Endometrial microvascular endothelial cells (primary cell): ENCODE data around the gene SMYD3. TPM values are rescaled to one million over a fixed set of nuclear protein-coding genes. Genes with fewer than 3 reads are reported as not detected.

ENCODE experiments used
- in situ Hi-C: cut with HindIII; loops from 2 replicates; pipeline ENCODE4 v1.10.0; 2017; ENCODE audit warnings: low sequenced_read_pairs, low pct_unique_long_range_greater_than_20kb; ENCODE audit errors: inconsistent ontology term
- total RNA-seq: library from RNA; depleted of rRNA; stranded (reverse); fragments of >200 nt; gene quantifications from one replicate; pipeline ENCODE4 v1.2.3, GENCODE V29; 2015; ENCODE audit errors: inconsistent ontology term

The SMYD3 gene
- total RNA-seq, 1 donor from 2014 or later: 16.6 TPM

GRCh38 chr1:246004301-246004700, 502.8 kb downstream of the SMYD3 start:
- in situ Hi-C loops: no loop called here

DNA sequence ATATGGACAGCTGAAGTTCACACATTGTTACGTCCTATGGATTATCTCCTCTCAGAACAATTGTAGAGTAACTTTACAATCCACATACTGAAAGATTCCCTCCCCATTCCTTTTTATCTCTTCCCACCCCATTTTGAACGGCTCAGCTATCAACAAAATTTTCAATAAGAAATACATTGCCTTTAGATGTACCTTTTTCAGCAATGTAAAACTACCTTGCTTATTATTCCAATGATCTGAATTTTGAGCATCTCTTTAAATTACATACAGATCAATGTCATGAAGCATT, 503.7 kb downstream of the SMYD3 start:
- in situ Hi-C loops: no loop called here

GRCh38 chr1:246002725-246003441, 504.2 kb downstream of the SMYD3 start:
- in situ Hi-C loops: no loop called here

- in situ Hi-C loops: no loop called here
Measured at GRCh38 chr1:246001837-246002230, 505.2 kb downstream of the SMYD3 start.

DNA sequence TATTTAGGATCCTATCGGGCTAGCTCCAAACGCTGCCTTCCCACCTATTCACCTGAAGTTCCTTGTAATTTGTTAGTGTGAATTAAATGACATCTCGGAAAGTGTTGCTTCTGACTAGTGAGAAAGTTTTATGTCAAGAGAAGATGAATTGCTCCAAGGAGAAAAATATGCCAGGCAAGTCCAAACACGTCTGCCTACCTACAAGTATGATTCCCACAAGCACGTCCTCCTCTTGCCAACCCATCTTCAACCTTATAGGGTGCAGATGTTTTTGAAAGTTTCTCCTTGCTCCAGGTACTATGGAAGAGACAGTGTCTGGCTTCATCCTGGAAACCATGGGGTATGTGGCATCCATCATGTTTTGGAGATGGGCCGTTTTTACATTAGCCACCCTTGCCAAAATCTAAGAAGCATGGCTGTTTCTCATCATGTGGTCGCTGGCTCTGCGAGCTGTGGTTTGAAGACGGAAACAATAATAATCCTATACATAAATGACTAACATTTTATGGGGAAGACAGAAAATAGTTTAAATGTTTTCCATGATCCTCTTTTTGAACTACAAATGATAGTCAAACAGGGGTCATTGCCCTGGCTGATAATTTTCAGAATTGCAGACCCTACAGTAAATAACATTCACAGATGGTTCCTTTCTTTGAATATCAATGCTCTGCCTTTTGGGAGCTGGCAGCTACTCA, 505.8 kb downstream of the SMYD3 start:
- in situ Hi-C loops: no loop called here

DNA sequence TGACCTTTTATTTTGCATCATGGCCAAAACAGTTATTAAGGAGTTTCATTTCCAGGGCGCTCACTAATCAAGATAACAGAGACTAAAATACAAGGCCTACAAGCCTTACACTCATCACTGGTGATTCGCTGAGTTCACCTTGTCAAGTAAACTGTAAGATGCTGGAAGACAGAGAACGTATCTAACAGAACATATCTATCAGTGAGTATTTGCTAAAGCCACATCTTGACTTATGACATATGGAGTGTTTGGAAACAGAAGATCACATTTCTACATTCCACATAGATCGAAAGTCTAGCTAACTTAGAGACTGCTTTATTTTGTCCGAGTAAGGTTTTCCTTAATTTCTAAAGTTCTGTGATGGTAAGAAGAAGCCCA, 506.5 kb downstream of the SMYD3 start:
- in situ Hi-C loops: no loop called here

- in situ Hi-C loops: no loop called here
Measured at GRCh38 chr1:245999697-246000637, 507.1 kb downstream of the SMYD3 start.

DNA sequence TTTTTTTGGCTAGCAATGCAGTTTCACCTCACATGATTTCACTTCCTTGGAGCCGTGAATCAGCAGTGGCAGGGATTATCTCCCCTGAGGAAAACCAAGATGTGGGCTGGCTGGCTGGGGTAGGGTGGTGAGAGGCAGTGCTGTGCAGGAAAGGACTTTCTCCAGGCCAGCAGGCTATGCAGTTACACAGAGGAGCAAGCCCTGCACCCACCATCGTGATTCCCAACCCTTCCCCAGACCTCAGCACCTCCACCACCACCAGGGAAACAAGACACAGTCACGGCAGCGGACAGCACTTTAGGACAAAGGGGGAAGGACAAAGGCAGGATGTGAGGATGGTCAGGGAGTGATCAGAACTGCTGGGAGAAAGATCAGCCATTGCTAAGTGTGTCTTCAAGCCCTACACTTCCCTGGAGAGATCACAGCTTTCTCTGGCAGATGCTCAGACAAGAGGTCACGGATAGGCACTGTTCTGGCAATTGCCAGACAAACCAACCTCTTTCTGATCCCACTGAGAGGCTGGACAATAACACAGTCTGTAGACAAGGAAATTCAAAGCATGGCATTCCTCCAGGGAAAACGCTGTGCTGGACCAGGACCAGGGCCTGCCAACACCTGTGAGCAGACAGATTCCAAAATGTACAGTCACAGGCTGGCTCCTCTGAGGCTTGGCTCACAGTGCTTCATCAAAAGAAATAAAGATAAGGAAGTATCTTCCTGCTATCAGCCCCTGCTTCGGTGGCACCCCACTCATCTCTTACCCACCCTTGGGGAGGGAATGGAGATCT, 509.4 kb downstream of the SMYD3 start:
- in situ Hi-C loops: no loop called here

DNA sequence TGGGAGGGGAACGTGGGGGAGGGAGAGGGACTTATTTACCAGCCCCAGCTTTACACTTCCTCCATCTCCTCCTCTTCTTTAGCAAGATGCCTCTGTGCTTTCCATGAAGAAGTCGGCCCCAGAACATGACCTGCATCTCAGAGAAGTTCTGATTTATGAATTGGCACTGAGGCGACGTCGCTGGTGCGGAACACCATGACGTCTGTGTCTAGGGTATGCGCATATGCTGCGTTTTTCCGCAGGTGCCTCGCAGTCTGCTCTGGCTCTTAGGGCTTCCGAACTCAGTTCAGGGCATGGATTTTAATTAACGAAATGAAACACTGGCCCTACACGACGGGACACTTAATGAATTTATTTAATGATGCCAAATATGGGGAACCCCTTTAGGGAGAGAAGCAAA, 510.3 kb downstream of the SMYD3 start:
- in situ Hi-C loops: no loop called here

GRCh38 chr1:245995474-245995873, 511.6 kb downstream of the SMYD3 start:
- in situ Hi-C loops: no loop called here

DNA sequence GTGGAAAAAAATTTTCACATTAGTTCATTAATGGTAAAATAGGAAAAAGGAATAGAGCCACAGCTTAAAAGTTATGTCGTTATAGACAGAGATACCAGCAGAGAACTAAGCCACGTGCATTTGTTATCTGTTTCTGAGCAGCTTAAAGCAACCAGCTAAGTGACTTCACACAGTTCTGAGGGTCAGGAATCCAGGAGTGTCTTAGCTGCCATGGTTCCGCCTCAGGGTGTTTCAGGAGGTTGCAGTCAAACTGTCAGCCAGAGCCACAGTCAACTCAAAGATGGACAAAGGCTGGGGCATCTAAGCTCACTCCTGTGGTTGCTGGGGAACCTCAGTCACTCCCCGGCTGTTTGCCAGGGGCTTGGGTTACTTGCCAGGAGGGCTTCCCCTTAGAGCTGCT, 515.8 kb downstream of the SMYD3 start:
- in situ Hi-C loops: no loop called here

DNA sequence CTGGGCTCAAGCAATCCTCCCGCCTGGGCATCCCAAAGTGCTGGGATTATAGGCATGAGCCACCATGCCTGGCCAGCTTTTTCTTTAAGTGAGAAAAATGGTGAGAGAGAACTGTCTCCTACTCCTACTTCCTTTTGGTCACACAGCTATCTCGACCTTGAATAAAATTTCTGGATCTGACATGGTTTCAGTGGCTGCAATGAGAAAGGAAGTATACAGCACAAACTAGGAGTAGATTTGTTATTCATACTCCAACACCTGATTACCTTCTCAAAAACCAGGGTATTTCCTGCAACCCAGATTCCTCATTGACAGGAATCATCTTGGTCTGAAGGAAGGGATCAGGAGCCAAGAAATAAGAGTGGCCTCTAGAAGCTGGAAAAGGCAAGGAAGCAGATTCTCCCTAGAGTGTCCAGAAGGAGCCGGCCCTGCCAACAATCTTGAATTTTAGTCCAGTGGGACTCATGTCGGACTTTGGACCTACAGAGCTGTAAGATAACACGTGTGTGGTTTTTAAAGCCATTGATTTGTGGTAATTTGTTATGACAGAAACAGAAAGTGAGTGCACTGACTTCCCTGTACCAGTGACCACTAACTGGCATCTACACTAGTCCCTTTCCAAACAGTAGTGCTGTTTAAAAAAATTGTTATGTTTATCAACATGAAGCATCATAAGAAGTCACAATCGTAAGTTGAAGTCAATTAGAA, 516.6 kb downstream of the SMYD3 start:
- in situ Hi-C loops: no loop called here

GRCh38 chr1:245988393-245989078, 518.5 kb downstream of the SMYD3 start:
- in situ Hi-C loops: no loop called here

- in situ Hi-C loops: no loop called here
Measured at GRCh38 chr1:245987997-245988392, 519.1 kb downstream of the SMYD3 start.

GRCh38 chr1:245987577-245987976, 519.5 kb downstream of the SMYD3 start:
- in situ Hi-C loops: no loop called here

- in situ Hi-C loops: no loop called here
Measured at GRCh38 chr1:245987219-245987545, 519.9 kb downstream of the SMYD3 start.

GRCh38 chr1:245986404-245987218, 520.5 kb downstream of the SMYD3 start:
- in situ Hi-C loops: no loop called here
